DND-41 (cell line): ENCODE results near the gene FUBP3.

Experiments used
- ATAC-seq: fragments of 200-7000 bp; cut with Tn5 transposase; 3 replicates; pipeline ENCODE4 v1.9.1; 2021; ENCODE audit warnings: low read depth; ENCODE audit not compliant: insufficient read depth
- DNase-seq: peaks from one replicate; pipeline ENCODE4 v3.0.0-alpha.2; 2020
- H2AFZ ChIP-seq: 2 replicates; pipeline ENCODE4 v1.6.0; 2012; ENCODE audit warnings: low read depth, low read length
- H3K27ac ChIP-seq: 2 replicates; pipeline ENCODE4 v1.5.1; 2012; ENCODE audit warnings: low read length, inconsistent platforms
- H3K27me3 ChIP-seq: fragments of 200-600 bp; sonication (generic); 2 replicates; pipeline ENCODE4 v1.6.0; 2012; ENCODE audit warnings: low read length, mild to moderate bottlenecking, inconsistent platforms; ENCODE audit not compliant: insufficient read depth, poor library complexity
- H3K36me3 ChIP-seq: 2 replicates; pipeline ENCODE4 v1.5.1; 2012; ENCODE audit warnings: low read length, inconsistent platforms; ENCODE audit not compliant: insufficient read depth
- H3K4me1 ChIP-seq: 2 replicates; pipeline ENCODE4 v1.5.1; 2012; ENCODE audit warnings: mild to moderate bottlenecking, low read length; ENCODE audit not compliant: insufficient read depth
- H3K4me2 ChIP-seq: 2 replicates; pipeline ENCODE4 v1.6.0; 2012; ENCODE audit warnings: mild to moderate bottlenecking, moderate library complexity, low read length, inconsistent platforms; ENCODE audit not compliant: insufficient read depth
- H3K4me3 ChIP-seq, 2 experiments: fragments of 200-600 bp in 1 of 2; shearing (Covaris generic) in 1 of 2; 2 replicates each; pipeline ENCODE4 v1.5.1; 2012 to 2016; ENCODE audit warnings: inconsistent platforms in 2 of 2, low read length in 2 of 2, mild to moderate bottlenecking in 2 of 2, low read depth in 1 of 2, moderate library complexity in 1 of 2
- H3K79me2 ChIP-seq: 2 replicates; pipeline ENCODE4 v1.6.0; 2012; ENCODE audit warnings: low read length, inconsistent platforms; ENCODE audit not compliant: insufficient read depth
- H3K9ac ChIP-seq: 2 replicates; pipeline ENCODE4 v1.6.0; 2012; ENCODE audit warnings: low read depth, mild to moderate bottlenecking, inconsistent platforms, low read length, moderate library complexity
- H3K9me3 ChIP-seq: 2 replicates; pipeline ENCODE4 v1.5.1; 2012; ENCODE audit warnings: low read length, moderate library complexity, mild to moderate bottlenecking, inconsistent platforms; ENCODE audit not compliant: insufficient read depth, severe bottlenecking
- H4K20me1 ChIP-seq: 2 replicates; pipeline ENCODE4 v1.6.0; 2012; ENCODE audit warnings: low read length; ENCODE audit not compliant: insufficient read depth
- CTCF ChIP-seq: IDR thresholded peaks from 2 replicates; pipeline ENCODE4 v1.5.1; 2012; ENCODE audit warnings: borderline replicate concordance, low read length, moderate library complexity, mild to moderate bottlenecking; ENCODE audit not compliant: poor library complexity, severe bottlenecking; ENCODE audit errors: extremely low read depth
- EZH2 ChIP-seq: IDR thresholded peaks from 3 replicates; pipeline ENCODE4 v1.6.1; 2012; ENCODE audit warnings: borderline replicate concordance, low read depth, mild to moderate bottlenecking, moderate library complexity, low read length, inconsistent platforms; ENCODE audit not compliant: severe bottlenecking

Gene FUBP3

GRCh38 chr9:130634801-130635200 lies 55.4 kb downstream of the FUBP3 start:
- H4K20me1 ChIP-seq = no peaks in the 10 kb centered on the region
- TF ChIP-seq CTCF = no peak
- TF ChIP-seq EZH2 = no peak
- no peak overlapping the region for H3K27ac ChIP-seq
- H3K79me2 ChIP-seq = no peaks in the 10 kb centered on the region
- no peaks in the 10 kb centered on the region for H3K9me3 ChIP-seq
- ATAC-seq (no peak), DNase-seq (no peak)
- no peak overlapping the region for H3K4me2 ChIP-seq
- H3K27me3 ChIP-seq = no peaks in the 10 kb centered on the region
- H3K36me3 ChIP-seq = peaks cover 78% of the 10 kb centered on the region
- no peak overlapping the region for H3K9ac ChIP-seq
- H3K4me3 ChIP-seq = no peak overlapping the region
- H3K4me1 ChIP-seq = no peaks in the 10 kb centered on the region
- no peak overlapping the region for H2AFZ ChIP-seq

GRCh38 chr9:130635306-130635705 lies 55.9 kb downstream of the FUBP3 start:
- H2AFZ ChIP-seq = no peak overlapping the region
- no peaks in the 10 kb centered on the region for H4K20me1 ChIP-seq
- H3K4me2 ChIP-seq = no peak overlapping the region
- no peaks in the 10 kb centered on the region for H3K9me3 ChIP-seq
- DNase-seq = no peak
- H3K27ac ChIP-seq = no peak overlapping the region
- ATAC-seq = no peak
- no peaks in the 10 kb centered on the region for H3K27me3 ChIP-seq
- H3K79me2 ChIP-seq = no peaks in the 10 kb centered on the region
- H3K36me3 ChIP-seq = peaks cover 73% of the 10 kb centered on the region
- H3K9ac ChIP-seq = no peak overlapping the region
- TF ChIP-seq EZH2 = no peak
- no peak for TF ChIP-seq CTCF
- H3K4me3 ChIP-seq = no peak overlapping the region
- H3K4me1 ChIP-seq = no peaks in the 10 kb centered on the region

GRCh38 chr9:130635721-130636647 lies 56.6 kb downstream of the FUBP3 start:
- H4K20me1 ChIP-seq = no peaks in the 10 kb centered on the region
- H3K79me2 ChIP-seq = no peaks in the 10 kb centered on the region
- H3K4me3 ChIP-seq = no peak overlapping the region
- no peak overlapping the region for H3K27ac ChIP-seq
- no peak for TF ChIP-seq EZH2
- no peak for TF ChIP-seq CTCF
- no peaks in the 10 kb centered on the region for H3K27me3 ChIP-seq
- no peaks in the 10 kb centered on the region for H3K9me3 ChIP-seq
- no peaks in the 10 kb centered on the region for H3K4me1 ChIP-seq
- no peak overlapping the region for H2AFZ ChIP-seq
- DNase-seq = no peak
- H3K4me2 ChIP-seq = no peak overlapping the region
- H3K36me3 ChIP-seq = peaks cover 66% of the 10 kb centered on the region
- ATAC-seq = no peak
- no peak overlapping the region for H3K9ac ChIP-seq
